C4-2B (cell line): ENCODE results near the gene JPT1.

ENCODE experiments used
- CTCF ChIP-seq: fragments of 450-650 bp; conservative IDR thresholded peaks from 2 replicates; pipeline ENCODE4 v1.5.1; 2017; ENCODE audit warnings: mild to moderate bottlenecking
- ZFX ChIP-seq: fragments of 450-650 bp; IDR thresholded peaks from 2 replicates; pipeline ENCODE4 v1.6.1; 2017

DNA sequence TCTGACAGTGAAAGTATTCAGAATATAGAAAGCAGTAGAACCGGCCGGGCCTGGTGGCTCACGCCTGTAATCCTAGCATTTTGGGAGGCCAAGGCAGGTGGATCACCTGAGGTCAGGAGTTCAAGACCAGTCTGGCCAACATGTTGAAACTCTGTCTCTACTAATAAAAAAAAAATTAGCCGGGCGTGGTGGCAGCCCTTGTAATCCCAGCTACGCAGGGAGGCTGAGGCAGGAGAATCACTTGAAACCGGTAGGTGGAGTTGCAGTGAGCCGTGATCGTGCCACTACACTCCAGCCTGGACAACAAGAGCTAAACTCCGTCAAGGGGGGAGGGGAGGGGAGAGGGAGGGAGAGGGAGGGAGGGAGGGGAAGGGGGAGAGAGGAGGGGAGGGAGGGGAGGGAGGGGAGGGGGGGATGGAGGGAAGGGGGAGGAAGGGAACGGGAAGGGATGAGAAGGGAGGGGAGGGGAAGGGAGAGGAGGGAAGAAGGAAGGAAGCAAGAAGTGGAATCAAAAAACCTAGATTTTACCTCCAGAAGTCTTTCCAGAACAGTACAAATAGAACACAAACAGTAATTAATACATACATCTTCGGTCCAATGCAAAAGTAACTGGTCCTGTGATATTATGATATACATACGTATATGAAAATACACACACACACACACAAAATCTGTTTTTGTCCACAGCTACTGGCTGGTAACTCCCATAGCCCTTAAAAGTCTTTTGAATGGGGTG is 11.9 kb downstream of the JPT1 start:
- TF ChIP-seq CTCF (no peak), ZFX (no peak)
